Prostate gland (tissue), 2 donors: ENCODE results near the gene EIF4E.

Source experiments
- POLR2A ChIP-seq: fragments of 450-650 bp; IDR thresholded peaks from one replicate; pipeline ENCODE4 v1.6.1; 2016; ENCODE audit warnings: antibody characterized with exemption, mild to moderate bottlenecking
- POLR2AphosphoS5 ChIP-seq: sonication (generic); formaldehyde crosslinking; IDR thresholded peaks from one replicate; pipeline ENCODE4 v1.6.1; 2017; ENCODE audit warnings: antibody characterized with exemption
- TF ChIP-seq, protein P1 (sequence below), 4 experiments: fragments of 200-600 bp in 2 of 4; fragments of 450-650 bp in 2 of 4; sonication (generic) in 2 of 4; IDR thresholded peaks; 1 replicate in 3 of 4; 2 replicates in 1 of 4; pipeline ENCODE4 v1.5.1; 2016 to 2019; ENCODE audit warnings: antibody characterized with exemption in 4 of 4, mild to moderate bottlenecking in 2 of 4, moderate library complexity in 2 of 4

DNA sequence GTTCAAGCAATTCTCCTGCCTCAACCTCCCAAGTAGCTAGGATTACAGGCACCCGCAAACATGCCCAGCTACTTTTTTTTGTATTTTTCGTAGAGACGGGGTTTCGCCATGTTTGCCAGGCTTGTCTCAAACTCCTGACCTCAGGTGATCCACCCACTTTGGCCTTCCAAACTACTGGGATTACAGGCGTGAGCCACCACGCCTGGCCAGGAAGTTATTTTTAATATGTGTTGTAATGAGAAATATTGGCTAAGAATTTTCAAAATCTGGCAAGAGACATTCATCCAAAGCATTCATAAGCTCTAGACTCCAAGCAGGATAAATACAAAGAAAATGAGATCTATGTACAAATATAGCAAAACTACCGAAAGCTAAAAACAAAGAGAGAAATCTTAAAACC, 48.6 kb upstream of the EIF4E start:
- TF ChIP-seq, protein P1, sequence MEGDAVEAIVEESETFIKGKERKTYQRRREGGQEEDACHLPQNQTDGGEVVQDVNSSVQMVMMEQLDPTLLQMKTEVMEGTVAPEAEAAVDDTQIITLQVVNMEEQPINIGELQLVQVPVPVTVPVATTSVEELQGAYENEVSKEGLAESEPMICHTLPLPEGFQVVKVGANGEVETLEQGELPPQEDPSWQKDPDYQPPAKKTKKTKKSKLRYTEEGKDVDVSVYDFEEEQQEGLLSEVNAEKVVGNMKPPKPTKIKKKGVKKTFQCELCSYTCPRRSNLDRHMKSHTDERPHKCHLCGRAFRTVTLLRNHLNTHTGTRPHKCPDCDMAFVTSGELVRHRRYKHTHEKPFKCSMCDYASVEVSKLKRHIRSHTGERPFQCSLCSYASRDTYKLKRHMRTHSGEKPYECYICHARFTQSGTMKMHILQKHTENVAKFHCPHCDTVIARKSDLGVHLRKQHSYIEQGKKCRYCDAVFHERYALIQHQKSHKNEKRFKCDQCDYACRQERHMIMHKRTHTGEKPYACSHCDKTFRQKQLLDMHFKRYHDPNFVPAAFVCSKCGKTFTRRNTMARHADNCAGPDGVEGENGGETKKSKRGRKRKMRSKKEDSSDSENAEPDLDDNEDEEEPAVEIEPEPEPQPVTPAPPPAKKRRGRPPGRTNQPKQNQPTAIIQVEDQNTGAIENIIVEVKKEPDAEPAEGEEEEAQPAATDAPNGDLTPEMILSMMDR (IDR thresholded peaks at IDR 0.05) = no peak
- TF ChIP-seq POLR2A (no peak), POLR2AphosphoS5 (no peak)
